A549 (cell line): Measurements from ENCODE around the gene ENTPD8.

Experiments
- CEBPB ChIP-seq, 2 experiments: fragments of >200 bp in 1 of 2; sonication (Bioruptor Twin) in 1 of 2; formaldehyde crosslinking in 1 of 2; IDR thresholded peaks; 2 replicates each; pipeline ENCODE4 v1.6.1; 2012 to 2016
- CHD4 ChIP-seq: fragments of 200-600 bp; sonication (generic); IDR thresholded peaks from 2 replicates; pipeline ENCODE4 v1.6.1; 2016; ENCODE audit warnings: antibody characterized with exemption, mild to moderate bottlenecking, borderline replicate concordance
- CTCF ChIP-seq: fragments of >200 bp; sonication (Bioruptor Twin); formaldehyde crosslinking; IDR thresholded peaks from 3 replicates; pipeline ENCODE4 v1.5.1; 2016
- JUN ChIP-seq, 2 experiments: fragments of >200 bp; sonication (Bioruptor Twin); formaldehyde crosslinking; IDR thresholded peaks; 2 replicates in 1 of 2; 3 replicates in 1 of 2; pipeline ENCODE4 v1.6.1; 2016 to 2017
- MAFK ChIP-seq: fragments of 450-650 bp; IDR thresholded peaks from 2 replicates; pipeline ENCODE4 v1.6.1; 2014; ENCODE audit not compliant: partially characterized antibody
- POLR2A ChIP-seq: IDR thresholded peaks from 2 replicates; pipeline ENCODE4 v1.6.1; 2012; ENCODE audit warnings: mild to moderate bottlenecking, low read length
- RCOR1 ChIP-seq: fragments of 150-350 bp; IDR thresholded peaks from 2 replicates; pipeline ENCODE4 v1.6.1; 2014; ENCODE audit warnings: antibody characterized with exemption, low read length, low read depth
- RFX5 ChIP-seq: fragments of 450-650 bp; IDR thresholded peaks from 2 replicates; pipeline ENCODE4 v1.7.1; 2014; ENCODE audit warnings: antibody characterized with exemption, mild to moderate bottlenecking, moderate library complexity
- ZC3H11A ChIP-seq: fragments of 450-650 bp; IDR thresholded peaks from 2 replicates; pipeline ENCODE4 v1.6.1; 2014; ENCODE audit warnings: antibody characterized with exemption, mild to moderate bottlenecking
- ZSCAN20 ChIP-seq: fragments of 250-450 bp; sonication (Bioruptor Pico); IDR thresholded peaks from 2 replicates; pipeline ENCODE4 v1.8.0; 2022; ENCODE audit warnings: mild to moderate bottlenecking, moderate library complexity

DNA sequence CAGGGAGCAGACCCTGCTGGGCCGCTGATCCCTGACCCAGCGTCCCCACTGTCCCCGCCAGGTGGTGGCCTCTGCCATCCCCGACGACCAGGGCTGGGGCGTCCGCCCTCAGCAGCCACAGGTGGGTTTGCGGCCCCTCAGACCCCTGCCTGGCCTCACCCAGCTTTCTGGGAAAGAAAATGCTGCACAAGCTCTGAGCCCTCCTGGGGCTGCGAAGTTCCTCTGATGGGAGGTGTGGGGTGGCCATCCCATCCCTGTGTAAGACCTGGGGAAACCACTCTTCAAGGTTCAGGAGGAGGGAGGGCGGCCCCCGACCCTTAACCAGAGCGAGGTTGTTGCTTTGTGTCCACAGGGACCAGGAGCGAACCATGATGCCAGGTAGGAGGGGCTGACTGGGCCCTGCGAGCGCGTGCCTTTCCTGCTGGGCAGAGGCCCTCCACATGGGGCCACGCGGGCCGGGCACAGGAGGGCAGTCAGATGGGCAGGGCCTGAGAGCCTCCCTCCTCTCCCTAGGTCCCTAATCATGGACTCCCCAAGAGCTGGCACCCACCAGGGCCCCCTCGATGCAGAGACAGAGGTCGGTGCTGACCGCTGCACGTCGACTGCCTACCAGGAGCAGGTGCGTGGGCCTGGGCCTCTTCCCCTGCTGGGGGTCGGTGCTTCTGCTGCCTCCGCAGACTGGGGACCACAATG, 10.3 kb downstream of the ENTPD8 start:
- TF ChIP-seq JUN (IDR thresholded peaks at IDR 0.05) (no peak), RCOR1 (no peak), MAFK (no peak), CTCF (no peak), RFX5 (no peak), CHD4 (no peak), POLR2A (no peak), ZC3H11A (no peak), ZSCAN20 (no peak), CEBPB (IDR thresholded peaks at IDR 0.05) (no peak)
